ENCODE measurements around the gene DRICH1.

GRCh38 chr22:23673050-23673620, 41.0 kb upstream of the DRICH1 start:
- TF ChIP-seq MAX (IDR thresholded peaks at IDR 0.05) (no peak), CTCF (IDR thresholded peaks at IDR 0.05; ENCODE audit: low read depth, low read length, missing input control) (no peak), REST (IDR thresholded peaks at IDR 0.05) (no peak), YY1 (IDR thresholded peaks at IDR 0.05) (no peak), RXRA (IDR thresholded peaks at IDR 0.05) (no peak), RAD21 (IDR thresholded peaks at IDR 0.05) (no peak), TAF1 (conservative IDR thresholded peaks at IDR 0.05) (no peak), SP1 (IDR thresholded peaks at IDR 0.05) (no peak)
